HG02678 (cell line): ENCODE data around the gene CXCL5.

Experiments used
- ATAC-seq: cut with Tn5 transposase; IDR thresholded peaks from one replicate; pipeline ENCODE4 v1.9.1; 2021; ENCODE audit warnings: mild to moderate bottlenecking, moderate library complexity; ENCODE audit not compliant: unreplicated experiment

The CXCL5 gene

DNA sequence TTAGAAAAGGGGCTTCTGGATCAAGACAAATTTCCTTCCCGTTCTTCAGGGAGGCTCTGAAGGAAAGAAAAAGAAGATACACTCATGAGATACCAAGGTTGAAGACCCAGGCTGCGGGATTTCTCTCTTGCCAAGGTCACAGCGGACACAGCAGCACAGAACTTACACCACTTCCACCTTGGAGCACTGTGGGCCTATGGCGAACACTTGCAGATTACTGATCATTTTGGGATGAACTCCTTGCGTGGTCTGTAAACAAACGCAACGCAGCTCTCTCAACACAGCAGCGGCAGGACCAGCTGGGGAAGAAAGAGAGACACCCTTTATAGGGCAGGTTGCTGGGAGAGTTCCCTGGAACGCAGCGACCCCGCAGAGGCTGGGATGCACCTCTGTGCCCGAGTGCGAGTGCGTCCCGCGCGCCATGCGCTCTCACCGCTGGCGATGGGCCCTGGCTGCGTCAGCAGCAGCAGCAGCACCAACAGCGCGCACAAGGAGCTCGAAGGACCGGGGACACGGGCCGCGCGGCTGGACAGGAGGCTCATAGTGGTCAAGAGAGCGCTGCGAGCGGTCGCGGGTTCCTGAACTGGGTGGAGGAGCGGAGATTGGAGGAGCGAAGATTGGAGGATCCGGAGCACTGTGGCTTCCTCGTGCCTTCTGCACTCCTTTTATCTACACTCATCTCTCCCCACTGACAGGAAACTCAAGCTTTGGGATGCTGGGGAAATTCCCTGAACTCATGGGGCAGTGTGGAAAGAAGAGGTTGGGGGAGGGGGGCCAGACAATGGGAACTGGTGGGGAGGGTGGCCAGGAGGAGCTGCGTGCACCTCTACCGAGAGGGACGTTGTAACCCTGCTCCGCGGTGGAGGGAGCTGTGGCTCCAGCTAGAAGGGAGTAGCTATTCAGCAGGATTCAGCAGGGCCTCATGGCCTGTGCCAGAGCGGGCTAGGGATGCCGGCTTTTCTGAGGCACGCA is at the start of gene CXCL5:
TSS of gene CXCL5 (minus strand) at position 638 of the 972 bp plus-strand sequence. CDS start at position 542, 96 bp downstream.
- no peak for ATAC-seq

DNA sequence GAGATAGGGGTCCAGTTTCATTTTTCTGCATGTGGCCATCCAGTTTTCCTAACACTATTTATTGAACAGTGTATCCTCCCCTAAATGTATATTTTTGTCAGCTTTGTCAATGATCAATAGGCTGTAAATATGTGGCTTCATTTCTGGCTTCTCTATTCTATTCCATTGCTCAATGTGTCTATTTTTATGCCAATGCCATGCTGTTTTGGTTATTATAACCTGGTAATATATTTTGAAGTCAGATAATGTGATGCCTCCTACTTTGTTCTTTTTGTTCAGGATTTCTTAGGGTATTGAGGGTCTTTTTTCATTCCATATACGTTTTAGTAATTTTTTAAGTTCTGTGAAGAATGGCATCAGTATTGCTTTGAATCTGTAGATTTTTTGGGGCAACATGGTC is 48.7 kb upstream of the CXCL5 start:
- ATAC-seq, result no peak

DNA sequence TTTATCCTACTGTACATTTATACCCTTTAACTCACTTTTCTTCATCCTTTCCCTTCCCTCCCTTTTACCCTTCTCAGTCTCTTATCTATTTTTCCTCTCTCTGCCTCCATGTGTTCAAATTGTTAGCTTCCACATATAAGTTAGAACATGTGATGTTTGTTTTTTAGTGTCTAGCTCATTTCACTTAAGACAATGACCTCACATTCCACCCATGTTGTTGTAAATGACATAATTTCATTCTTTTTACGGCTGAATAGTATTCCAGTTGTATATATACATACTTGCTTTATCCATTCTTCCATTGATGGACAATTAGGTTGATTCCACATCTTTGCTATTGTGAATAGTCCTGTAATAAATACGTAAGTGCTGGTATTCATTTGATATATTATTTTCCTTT is 47.3 kb upstream of the CXCL5 start:
- ATAC-seq, result no peak

DNA sequence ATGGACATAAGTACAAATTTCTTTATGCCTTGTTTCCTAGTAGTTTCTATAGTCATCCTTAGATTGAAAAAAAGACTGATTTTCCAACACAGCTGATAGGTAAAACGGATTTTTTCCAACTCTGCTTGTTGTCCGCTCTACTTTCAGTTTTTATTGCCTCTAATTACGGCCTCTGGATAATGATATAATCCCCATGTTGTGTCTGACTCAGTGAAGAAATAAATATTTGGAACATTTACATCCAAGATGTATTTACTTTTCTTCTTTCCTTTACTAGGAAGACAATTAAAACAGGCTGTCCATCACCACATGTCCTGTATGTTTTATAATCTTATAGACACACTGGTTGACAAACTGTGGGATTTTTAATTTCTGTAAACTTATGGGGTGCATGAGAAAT is 46.8 kb upstream of the CXCL5 start:
- no peak for ATAC-seq

DNA sequence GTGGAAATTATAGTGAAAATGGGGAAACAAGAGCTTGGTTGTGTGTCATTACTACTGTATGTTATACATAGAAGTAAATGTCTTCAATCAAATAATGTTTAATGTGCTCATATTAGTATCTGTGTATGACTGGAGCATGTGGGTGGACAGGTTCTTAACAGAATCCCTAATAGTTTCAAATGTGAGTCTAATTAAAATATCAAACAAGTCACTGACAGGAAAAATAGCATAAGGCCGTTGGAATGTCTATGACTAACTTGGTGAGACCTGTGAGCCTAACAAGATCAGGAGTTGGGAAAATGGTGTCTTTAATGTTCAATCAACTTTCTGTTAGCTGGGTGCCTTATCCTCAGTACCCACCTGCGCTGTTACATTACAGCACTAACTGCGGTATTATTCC is 46.2 kb upstream of the CXCL5 start:
- no peak for ATAC-seq

DNA sequence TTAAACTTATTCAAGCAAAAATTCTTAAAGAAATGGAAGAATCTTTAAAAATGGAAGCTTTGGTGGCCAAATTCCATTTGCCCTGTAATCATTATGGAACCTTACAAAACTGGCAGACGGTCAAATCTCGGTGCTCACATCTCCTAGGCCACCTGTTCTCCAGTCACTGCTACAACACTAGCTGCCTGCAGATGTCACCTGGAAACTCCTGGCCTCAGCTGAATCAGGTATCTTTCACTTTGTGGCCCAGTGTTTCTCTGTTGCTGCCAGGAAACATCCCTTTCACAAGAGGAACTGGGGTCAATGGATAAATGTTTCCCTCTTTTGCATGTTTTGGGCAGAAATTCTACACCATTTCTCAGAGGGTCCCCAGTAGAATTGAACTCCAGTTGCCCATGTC is 44.2 kb upstream of the CXCL5 start:
- ATAC-seq, result no peak

DNA sequence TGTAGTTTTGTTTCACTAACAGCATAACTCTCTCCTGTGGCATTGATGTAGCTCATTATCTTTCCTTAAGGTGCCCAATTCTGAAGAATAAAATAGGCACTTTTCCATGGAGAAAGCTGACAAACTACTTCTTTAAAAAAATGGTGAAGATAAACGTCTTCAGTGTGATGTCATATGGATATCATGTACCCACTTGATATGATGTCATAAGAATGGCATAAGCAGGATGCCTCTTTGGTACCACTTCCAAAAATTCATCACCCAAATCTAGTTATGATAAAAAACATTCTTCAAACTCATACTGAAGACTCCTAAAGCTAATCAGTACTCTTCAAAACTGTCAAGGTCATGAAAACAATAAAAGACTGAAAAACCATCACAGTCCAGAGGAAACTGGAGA is 42.9 kb upstream of the CXCL5 start:
- ATAC-seq, result no peak

DNA sequence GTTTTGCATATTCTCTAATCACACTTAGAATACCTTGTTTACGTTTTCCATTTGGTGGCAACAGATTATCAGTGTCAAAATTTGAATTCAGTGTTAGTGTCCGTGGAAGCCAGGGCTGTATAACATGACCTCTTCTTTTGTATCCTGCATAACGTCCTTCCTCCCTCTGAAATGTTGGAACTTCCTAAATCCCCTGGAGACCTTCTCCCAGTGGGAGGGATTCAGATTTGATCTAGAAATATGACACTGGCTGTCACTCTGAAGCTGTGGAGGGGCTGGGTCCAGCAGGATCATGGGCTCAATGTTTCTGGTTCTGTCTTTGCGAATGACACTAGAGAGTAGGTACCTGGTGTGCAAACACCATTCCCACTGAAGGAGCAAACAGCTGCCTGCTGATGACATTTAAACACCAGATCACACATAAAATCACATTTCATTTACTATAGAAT is 40.9 kb upstream of the CXCL5 start:
- no peak for ATAC-seq

DNA sequence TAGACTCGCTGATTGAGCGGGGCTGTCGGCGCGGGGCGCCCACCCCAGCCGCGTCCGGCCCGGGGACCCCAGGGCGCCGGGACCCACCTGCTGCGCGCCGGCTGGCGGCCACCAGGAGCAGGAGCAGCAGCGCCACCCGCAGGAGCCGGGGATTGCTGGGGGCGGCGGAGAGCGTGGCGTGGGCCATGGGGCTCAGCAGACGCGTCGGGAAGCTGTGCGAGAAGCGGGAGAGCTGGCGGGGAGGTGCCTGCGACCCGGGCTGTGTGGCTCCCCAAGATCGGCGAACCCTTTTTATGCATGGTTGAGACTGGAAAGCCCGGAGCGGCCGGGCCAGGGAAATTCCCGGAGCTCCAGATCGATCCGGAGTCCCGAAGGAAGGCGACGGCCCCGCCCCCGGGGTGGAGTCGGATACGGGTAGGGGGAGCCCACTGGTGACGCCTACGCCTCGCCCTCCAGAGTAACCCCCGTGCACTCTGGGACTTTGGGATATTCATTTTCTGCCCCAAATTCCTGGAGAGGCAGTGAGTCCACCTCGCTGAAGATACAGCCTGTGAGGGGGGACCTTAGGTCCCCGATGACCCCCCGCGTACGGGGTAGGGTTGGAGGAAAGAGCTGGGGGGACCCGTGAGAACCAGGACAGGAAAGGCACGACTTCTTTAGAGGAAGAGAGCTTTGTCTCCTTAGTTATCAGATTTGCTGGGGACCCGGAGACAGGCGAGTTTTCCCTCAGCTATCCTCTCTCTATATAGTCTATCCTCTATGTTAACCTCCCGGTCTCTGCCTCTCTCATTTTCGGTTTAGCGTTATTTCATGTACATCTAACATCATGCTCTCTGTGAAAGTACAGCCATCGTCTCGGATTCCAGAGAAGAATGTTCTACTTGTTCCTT is 40.2 kb upstream of the CXCL5 start, which contains the start of gene CXCL3:
TSS of gene CXCL3 (minus strand) at position 265 of the 890 bp plus-strand sequence. CDS start at position 187, 78 bp downstream.
- peak; percentile 63 for ATAC-seq

DNA sequence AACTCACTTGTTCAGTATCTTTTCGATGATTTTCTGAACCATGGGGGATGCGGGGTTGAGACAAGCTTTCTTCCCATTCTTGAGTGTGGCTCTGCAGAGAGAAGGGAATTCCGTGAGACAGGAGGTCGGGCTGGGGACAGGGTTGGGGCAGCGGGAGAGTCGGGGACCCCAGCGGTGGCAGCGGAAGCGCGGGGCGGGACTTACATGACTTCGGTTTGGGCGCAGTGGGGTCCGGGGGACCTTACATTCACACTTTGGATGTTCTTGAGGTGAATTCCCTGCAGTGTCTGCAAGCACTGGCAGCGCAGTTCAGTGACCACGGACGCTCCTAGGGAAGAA is 39.6 kb upstream of the CXCL5 start:
- ATAC-seq, result no peak

DNA sequence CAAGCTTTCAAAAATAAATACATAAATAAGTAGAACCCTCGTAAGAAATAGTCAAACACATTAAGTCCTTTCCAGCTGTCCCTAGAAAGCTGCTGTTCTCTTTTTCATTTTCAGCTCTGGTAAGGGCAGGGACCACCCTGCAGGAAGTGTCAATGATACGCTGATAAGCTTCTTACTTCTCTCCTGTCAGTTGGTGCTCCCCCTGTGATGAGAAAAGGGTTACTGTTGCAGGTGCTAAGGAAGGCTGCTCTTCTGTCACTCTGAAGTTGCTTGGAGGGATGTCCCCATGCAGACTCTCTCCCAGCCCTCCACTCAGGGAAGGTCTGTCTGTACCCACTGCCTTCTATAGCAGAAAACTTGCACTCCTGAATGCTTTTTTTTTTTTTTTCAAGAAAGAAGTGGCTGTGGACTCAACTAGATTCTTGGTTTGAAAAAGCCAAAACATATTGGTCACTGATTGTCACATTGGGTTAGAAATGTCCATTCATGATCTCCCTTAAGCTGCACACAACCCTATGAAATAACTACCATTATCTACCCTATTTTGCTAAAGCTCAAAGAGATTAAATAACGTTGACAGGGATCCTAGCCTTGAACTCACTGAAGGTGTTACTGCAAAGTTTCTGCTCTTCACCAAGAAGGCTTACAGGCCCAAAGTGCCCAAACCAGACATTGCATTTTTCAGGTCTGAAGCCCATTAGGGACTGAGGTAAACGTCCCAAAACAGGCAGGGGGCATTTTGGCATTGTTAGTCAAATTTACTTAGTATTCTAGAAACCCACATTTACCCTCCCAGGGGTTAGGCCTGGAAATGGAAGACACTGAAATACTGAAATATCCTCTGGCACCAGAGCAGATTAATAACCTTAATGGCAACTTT is 38.8 kb upstream of the CXCL5 start:
- ATAC-seq, result no peak

DNA sequence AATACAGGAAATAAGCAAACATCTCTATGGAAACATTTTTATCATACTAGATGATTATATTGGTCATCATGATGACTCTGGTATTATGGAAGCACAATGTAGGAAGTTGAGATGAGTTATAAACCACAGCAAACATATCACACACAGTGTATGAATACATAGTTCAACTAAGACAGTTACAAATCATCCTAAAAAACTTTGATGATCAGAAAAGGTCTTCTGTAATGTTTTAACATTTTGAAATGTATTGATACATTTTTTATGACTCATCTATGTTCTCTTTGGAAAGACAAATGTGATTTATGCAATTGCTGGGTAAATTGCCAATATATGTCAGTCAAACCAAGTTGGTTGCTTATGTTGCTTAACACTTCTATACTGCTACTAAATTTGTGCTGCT is 35.3 kb upstream of the CXCL5 start:
- no peak for ATAC-seq

DNA sequence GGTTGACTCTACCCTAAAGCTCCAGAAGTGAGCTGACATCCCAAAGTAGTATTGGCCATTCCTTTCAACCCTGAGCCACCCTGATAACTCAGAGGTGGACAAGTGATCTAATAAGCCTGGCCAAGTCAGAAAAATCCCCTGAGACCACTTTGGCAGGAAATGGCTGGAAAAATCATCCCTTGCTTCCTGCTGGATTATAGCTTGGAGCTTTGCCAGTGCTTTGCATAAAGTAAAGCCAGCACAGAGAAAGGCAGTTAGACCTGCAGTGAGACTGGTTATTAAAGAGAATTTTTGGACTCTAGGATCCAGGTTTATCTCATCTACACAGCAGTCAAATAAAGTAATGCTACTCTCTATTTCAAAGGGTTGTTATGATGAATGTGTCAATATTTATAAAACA is 33.6 kb upstream of the CXCL5 start:
- ATAC-seq, result no peak

DNA sequence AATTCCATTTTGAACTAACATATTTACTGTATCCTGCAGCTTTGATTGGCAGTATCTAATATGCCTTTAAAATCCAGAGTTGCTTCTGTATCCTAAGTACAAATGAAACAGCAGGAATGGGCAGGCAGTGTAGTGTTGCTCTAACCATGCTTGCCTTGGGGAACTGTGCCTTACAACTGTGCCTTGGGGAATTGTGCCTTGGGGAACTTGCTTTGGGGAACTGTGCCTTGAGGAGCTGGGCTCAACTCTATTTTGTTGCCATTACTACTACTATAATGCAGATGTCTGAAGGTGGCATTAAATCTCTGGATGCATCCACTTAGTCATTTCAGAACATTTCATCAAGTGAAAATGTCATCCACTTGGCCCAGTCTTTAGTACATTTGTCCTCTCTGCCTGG is 33.1 kb upstream of the CXCL5 start:
- ATAC-seq, result no peak

DNA sequence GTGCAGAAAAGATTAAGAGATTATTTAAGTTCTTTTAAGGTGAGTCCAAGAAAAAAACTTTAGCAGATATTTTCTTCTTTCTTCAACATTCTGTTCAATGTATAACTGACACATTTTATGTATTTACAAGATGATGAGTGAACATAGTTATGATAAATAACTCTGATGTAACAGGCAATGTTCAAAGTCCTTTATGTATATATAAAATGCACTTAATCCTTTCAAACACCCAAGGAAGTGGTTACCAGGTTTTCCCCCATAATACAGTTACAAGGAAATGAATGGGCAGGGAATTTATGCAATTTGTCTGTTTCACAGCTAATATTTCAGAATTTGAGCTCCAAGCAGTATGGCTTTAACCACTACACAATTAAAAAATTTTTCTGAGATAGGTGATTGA is 31.8 kb upstream of the CXCL5 start:
- no peak for ATAC-seq

DNA sequence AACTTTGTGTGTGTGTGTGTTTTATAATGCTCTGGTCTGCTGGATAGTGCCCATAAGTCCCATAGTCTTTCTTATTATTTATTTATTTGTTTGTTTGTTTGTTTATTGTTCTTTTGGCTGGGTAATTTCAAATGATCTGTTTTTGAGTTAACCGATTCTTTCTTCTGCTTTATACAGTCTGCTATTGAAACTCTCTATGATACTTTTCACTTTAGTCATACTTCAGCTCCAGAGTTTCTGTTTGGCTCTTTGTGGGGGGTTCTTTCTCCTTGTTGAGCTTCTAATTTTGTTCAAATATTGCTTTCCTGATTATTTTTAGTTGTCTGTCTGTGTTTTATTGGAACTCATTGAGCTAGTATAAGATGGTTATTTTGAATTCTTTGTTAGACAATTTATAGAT is 30.0 kb upstream of the CXCL5 start:
- no peak for ATAC-seq

DNA sequence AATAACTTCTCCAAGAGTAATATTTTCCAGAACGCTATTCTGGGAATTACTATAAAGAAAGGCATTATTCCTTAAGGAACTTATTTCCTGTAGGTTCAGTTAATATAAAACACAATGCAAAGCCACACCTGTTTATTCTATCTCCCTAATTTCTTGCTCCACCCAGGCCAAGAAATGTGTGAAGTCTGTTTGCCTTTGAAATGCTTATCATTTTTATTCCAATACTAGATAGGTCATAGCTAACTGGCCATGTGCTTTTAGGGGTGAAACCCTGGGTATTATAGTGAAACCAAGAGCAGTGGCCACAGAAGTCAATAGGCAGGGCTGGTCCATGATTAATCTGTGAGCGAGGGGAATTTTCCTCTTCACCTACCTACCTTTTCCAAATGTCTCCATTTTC is 25.2 kb upstream of the CXCL5 start:
- no peak for ATAC-seq

DNA sequence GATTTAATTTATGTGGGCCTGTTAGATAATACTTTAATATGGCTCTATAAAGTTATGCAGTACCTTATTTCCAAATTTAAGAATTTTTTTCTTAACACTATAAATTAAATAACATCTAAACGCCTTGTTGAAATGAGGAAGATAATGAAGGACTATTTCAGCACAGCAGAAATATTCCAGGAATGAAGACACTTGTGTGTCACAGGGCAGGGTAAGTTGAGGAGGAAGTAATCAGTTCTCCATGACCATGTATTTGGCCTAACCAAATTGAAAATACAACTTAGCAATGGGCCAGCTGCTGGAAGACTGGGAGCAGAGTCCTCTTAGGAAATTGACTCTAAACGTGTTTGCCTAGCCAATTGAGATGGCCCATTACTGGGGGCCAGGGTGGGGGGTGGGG is 23.1 kb upstream of the CXCL5 start:
- ATAC-seq, result no peak

DNA sequence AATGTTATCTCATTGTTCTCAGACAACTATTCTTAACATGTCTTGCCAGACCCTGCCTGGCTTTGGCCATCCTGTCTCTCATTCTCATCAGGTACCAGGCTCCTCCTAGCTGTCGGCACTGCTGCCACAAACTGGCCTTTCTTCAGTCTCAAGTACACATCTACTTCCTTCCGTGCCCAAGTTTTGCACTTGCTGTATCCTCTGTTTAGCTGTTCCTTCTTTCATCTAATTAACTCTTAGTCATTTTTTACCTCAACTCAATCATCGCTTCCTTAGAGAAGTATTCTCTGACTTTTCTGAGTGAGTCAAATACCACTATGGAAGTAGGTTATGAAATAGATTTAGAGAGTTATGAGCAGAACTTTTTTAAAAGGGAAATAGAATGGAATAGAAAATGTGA is 20.3 kb upstream of the CXCL5 start:
- no peak for ATAC-seq

DNA sequence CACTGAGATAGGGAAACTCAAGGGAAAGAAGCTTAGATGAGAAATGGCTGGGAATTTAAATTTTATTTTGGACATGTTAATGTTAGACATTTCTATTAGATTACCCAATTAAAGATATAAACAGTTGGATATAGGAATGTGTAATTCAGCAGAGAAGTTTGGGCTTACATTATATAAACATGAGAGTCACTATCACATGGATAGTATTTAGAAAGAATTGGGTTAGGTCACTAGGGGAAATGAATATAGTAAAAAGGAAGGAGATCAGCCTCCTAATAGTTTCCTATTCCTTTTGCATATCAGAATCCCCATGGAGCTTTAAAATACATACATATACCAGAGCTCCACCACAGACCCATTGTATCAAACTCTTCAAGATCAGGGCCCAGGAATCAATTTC is 19.6 kb upstream of the CXCL5 start:
- ATAC-seq, result no peak

DNA sequence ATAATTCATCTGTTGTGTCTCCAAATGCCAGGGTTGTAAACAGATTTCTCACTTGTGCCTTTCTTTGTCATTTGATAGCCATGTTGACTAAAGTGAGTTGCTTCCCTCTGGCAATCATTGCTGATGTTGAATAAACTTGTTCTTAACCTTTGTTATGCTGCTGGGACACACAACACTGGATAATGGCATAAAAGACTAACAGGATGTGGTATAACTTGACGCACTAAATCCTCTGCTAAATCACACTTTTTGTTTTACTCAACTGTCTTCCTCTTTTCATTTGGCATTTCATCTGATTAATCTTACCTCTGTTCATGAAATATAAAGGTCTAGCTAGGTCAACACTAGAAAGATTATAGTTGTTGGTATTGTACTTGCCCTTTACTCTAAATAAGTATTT is 17.6 kb upstream of the CXCL5 start:
- ATAC-seq, result no peak
